LNCAP (cell line): ENCODE measurements around the gene VSIG8.

ENCODE experiments used
- TF ChIP-seq, protein P1 (sequence below): fragments of 450-650 bp; IDR thresholded peaks from 2 replicates; pipeline ENCODE4 v1.5.1; 2017; ENCODE audit warnings: mild to moderate bottlenecking

VSIG8 gene

DNA sequence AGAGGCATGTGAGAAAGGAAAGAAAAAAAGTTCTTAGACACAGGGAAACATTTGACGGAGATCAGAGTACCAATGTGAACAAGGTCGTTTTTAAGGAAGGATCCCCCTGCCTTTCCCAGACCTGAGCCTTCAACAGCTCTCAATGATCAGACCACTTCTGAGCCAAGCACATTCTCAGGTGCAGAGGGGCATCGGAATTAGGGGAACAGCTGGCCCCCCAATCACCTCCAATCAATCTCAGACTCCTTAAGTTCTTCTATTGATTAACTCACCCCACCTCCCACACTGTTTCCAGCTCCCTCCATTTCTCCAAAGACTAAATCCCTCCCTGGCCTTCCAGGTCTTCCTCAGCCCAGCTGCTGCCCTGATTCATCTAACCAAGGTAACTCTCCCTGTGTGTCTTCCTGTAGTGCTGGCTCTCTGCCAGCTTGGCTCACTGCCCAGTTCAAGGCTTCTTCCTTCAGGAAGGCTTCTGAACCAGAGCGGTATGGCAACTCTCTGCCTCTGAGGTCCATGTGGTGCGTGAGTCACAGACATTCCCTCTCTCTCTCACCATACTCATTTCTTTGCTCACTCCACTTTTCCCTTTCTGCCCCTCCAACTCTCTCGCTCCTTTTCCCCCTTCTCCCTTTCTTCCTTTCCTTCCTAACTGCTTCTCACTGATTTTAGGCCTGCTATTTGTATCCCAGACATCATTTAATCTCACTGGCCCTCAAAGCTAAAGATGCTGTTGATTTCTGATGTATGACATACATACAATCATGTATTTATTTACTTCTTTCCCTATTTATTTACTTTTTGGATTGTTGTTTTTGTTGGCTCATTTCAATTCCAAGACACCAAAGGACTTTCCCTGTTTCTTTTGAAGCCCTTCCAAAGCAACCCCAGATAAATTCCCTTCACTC lies 19.4 kb upstream of the VSIG8 start:
- TF ChIP-seq, protein P1, sequence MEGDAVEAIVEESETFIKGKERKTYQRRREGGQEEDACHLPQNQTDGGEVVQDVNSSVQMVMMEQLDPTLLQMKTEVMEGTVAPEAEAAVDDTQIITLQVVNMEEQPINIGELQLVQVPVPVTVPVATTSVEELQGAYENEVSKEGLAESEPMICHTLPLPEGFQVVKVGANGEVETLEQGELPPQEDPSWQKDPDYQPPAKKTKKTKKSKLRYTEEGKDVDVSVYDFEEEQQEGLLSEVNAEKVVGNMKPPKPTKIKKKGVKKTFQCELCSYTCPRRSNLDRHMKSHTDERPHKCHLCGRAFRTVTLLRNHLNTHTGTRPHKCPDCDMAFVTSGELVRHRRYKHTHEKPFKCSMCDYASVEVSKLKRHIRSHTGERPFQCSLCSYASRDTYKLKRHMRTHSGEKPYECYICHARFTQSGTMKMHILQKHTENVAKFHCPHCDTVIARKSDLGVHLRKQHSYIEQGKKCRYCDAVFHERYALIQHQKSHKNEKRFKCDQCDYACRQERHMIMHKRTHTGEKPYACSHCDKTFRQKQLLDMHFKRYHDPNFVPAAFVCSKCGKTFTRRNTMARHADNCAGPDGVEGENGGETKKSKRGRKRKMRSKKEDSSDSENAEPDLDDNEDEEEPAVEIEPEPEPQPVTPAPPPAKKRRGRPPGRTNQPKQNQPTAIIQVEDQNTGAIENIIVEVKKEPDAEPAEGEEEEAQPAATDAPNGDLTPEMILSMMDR, result no peak

DNA sequence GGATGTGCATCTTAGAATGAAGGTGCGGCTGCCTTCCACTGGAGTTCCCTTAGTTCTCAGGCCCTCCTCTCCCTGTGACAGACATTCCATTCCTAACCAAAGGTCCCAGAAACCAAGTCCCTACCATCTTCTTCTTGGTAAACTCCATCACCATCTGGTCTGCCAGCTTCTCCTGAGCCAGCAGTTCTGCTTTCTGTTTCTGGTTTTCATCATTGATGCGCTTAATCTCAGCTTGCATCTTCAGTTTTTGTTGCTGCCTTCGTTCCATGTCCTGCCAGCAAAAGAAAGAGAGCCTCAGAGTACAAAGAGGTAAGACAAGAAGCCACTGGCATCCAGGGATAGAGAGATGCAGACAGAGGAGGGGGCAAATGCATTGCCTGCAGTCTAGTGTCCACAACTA lies 18.0 kb upstream of the VSIG8 start:
- TF ChIP-seq, protein P1, result no peak

DNA sequence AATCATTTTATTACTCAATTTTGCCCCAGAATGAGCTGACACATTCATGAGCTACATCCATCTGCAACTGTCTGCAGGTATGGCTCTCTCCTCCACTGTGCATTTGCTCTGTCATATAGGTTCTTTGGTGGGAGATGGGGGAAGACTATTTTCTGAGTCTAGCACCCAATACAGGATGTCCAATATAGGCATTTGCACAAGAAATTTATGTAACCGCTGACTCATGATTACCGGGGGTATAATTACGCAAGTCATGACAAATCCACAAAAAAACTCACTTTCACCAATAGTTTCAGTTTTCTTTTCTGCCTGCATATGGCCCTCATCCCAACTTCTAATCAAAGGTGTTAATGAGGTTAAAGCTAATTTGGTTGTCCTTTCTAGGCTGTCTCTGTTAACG lies 17.5 kb upstream of the VSIG8 start:
- TF ChIP-seq, protein P1, result no peak

DNA sequence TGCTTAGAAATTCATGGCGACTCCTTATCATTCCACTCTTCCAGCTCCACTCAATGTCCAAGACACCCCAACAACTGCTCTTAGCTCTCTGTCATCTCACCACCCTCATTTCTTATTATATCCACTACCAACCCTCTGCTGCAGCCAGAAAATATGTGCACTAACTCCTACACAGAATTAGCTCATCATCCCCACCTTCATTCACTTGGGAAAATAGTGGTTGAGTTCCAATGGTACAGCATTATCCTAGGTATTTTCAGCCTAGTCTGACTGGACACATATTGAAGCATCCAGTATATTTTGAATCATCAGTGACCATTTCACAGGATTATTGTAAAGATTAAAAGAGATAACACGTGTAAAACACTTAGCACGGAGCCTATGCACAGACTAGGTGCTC lies 16.7 kb upstream of the VSIG8 start:
- TF ChIP-seq, protein P1, result no peak

DNA sequence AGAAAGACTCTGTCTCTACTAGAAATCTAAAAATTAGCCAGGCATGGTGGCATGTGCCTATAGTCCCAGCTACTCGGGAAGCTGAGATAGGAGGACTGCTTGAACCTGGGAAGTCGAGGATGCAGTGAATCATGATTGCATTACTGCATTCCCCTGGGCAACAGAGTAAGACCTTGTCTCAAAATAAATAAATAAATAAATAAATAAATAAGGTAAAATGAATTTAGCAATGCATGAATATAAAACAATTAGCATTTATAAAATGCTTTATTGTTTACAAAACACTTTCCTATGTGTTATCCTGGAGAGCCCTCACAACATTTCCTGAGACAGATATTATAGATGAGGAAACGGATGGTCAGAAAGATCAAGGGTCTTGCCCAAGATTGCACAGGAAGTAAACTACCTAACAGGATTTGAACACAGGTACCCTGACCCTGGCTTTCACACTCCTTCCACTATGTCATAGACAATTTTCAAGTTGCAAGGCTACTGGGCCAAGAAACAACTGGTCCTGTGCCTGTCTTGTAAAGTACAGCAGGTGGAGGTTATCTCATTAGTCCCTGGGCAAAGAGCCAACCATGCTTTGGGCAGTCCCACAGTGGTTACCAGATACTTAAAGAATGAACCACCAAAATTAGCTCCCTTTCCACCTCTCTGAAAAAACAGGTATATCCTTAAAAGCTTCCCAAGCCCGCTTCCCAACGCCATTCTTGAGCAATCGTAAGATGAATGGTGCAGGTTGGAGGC lies 15.4 kb upstream of the VSIG8 start:
- TF ChIP-seq, protein P1, result no peak

DNA sequence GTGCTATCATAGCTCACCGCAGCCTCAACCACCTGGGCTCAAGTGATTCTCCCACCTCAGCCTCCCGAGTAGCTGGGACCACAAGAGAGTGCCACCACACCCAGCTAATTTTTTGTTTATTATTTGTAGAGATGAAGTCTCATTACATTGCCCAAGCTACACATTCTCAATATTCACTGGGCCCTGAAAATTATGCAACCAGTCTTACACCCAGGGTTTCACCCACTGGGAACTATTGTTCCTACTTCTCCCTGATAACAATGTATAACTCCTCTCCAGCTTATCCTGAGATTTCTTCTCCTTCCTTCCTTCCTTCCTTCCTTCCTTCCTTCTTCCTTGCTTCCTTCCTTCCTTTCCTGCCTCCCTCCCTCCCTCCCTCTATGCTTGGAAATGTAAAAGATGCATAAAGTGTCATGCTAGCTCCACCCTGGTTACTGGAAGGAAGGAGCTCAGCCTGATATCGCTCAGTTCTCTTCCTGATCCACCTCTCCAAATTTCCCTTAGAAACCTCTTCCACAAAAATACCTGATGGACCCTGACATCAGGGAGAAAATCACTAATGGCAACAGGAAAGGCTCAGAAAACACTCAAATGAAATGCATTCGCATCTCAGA lies 11.2 kb upstream of the VSIG8 start:
- TF ChIP-seq, protein P1, result no peak

DNA sequence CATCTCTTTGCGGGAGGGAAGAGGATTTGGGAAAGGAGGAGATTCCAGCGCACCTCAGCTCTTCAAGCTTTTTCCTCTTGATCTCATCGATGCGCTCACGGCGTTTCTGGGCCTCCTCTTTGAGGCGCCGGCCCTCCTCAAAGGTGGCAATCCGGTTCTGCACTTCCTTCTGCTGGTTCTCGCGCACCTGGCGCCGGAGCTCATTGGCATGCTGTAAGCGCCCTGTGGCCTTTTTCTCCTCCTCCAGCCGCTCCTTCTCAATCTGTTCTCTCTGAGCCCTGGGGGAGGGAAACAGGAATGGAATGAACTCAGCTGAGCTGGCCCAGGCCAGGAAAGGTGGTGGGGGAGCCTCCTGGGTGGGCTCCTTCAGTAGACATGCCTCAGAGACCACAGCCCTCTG lies 10.4 kb upstream of the VSIG8 start:
- TF ChIP-seq, protein P1, result no peak
